Measurements from ENCODE around the gene ORAI3. TPM values are rescaled to one million over a fixed set of nuclear protein-coding genes. Genes with fewer than 3 reads are reported as not detected.
A peak's percentile ranks its signal among the peaks of the same experiment; 100 is the strongest.

ORAI3 gene
- total and polyA plus RNA-seq, 2 of the 13 experiments (the other 11 are each of a cell fraction or from before 2014, with no cell fraction given) = 11.4 to 32.0 TPM

DNA sequence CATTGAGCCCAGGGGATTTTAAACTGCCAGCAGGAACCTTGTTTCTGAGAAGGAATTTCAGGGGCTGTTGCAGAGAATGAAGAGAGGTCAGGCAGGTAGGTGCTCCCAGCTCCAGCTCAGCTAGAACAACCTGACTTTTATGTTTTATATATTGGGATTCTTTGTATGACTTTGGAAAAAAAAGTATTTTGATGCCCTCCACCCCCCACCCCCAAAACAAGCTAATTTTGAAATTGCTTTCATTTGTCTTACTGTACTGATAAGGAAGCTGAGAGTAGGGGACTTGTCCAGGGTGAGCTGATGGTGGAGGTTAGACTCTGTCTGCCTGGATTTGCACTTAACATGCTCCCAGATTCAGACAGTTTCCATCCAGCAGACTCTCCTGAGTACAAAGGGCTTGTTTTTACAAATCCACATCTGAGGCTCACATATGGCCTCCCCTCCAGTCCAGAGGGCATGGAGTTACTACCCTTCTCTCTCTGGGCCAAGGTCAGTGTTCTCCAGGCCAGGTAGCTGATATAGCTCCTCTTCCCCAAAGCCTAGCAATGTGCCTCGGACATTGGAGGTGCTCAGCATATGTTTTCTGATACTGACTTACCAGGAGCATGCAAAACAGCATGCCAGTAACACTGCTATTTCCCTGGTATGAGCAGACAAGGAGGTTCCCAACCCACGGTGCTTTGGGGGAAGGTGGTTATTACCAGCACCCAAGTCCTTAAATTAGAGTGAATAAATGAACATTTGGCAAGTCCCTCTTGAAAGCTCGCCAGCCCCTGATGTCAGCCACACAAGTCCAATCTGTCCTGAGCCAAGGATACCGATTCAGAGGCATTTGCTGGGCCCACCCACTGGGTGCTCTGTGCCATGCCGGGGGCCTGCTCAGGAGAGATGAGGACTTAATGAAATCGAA lies 50.2 kb downstream of the ORAI3 start (continued):
- TF ChIP-seq, protein P1, sequence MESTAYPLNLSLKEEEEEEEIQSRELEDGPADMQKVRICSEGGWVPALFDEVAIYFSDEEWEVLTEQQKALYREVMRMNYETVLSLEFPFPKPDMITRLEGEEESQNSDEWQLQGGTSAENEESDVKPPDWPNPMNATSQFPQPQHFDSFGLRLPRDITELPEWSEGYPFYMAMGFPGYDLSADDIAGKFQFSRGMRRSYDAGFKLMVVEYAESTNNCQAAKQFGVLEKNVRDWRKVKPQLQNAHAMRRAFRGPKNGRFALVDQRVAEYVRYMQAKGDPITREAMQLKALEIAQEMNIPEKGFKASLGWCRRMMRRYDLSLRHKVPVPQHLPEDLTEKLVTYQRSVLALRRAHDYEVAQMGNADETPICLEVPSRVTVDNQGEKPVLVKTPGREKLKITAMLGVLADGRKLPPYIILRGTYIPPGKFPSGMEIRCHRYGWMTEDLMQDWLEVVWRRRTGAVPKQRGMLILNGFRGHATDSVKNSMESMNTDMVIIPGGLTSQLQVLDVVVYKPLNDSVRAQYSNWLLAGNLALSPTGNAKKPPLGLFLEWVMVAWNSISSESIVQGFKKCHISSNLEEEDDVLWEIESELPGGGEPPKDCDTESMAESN (CRISPR knock-in tag; conservative IDR thresholded peaks at IDR 0.05) = peak; percentile 65; the same call in 1 of the 2 replicates
- TF ChIP-seq, protein P2, sequence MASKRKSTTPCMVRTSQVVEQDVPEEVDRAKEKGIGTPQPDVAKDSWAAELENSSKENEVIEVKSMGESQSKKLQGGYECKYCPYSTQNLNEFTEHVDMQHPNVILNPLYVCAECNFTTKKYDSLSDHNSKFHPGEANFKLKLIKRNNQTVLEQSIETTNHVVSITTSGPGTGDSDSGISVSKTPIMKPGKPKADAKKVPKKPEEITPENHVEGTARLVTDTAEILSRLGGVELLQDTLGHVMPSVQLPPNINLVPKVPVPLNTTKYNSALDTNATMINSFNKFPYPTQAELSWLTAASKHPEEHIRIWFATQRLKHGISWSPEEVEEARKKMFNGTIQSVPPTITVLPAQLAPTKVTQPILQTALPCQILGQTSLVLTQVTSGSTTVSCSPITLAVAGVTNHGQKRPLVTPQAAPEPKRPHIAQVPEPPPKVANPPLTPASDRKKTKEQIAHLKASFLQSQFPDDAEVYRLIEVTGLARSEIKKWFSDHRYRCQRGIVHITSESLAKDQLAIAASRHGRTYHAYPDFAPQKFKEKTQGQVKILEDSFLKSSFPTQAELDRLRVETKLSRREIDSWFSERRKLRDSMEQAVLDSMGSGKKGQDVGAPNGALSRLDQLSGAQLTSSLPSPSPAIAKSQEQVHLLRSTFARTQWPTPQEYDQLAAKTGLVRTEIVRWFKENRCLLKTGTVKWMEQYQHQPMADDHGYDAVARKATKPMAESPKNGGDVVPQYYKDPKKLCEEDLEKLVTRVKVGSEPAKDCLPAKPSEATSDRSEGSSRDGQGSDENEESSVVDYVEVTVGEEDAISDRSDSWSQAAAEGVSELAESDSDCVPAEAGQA (IDR thresholded peaks at IDR 0.05; ENCODE audit: low read depth) = peak; percentile 55; the same call in 1 of the 2 replicates
- TF ChIP-seq, protein P2 (CRISPR knock-in tag; IDR thresholded peaks at IDR 0.05; ENCODE audit: borderline replicate concordance) = no peak
- TF ChIP-seq, protein P3, sequence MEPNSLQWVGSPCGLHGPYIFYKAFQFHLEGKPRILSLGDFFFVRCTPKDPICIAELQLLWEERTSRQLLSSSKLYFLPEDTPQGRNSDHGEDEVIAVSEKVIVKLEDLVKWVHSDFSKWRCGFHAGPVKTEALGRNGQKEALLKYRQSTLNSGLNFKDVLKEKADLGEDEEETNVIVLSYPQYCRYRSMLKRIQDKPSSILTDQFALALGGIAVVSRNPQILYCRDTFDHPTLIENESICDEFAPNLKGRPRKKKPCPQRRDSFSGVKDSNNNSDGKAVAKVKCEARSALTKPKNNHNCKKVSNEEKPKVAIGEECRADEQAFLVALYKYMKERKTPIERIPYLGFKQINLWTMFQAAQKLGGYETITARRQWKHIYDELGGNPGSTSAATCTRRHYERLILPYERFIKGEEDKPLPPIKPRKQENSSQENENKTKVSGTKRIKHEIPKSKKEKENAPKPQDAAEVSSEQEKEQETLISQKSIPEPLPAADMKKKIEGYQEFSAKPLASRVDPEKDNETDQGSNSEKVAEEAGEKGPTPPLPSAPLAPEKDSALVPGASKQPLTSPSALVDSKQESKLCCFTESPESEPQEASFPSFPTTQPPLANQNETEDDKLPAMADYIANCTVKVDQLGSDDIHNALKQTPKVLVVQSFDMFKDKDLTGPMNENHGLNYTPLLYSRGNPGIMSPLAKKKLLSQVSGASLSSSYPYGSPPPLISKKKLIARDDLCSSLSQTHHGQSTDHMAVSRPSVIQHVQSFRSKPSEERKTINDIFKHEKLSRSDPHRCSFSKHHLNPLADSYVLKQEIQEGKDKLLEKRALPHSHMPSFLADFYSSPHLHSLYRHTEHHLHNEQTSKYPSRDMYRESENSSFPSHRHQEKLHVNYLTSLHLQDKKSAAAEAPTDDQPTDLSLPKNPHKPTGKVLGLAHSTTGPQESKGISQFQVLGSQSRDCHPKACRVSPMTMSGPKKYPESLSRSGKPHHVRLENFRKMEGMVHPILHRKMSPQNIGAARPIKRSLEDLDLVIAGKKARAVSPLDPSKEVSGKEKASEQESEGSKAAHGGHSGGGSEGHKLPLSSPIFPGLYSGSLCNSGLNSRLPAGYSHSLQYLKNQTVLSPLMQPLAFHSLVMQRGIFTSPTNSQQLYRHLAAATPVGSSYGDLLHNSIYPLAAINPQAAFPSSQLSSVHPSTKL (CRISPR knock-in tag; IDR thresholded peaks at IDR 0.05) = peak; percentile 81
- TF ChIP-seq IKZF4 (CRISPR knock-in tag; IDR thresholded peaks at IDR 0.05; ENCODE audit: borderline replicate concordance, low read depth, not compliant biosample characterization) (peak; percentile 52), ETV6 (CRISPR knock-in tag; conservative IDR thresholded peaks at IDR 0.05) (0 out of 2 replicates have a peak, but pooled peaks have one; percentile 6), CBX2 (IDR thresholded peaks at IDR 0.05; ENCODE audit: low read depth, low read length) (no peak), CBX2 (CRISPR knock-in tag; IDR thresholded peaks at IDR 0.05; ENCODE audit: low read depth) (0 out of 2 replicates have a peak, but pooled peaks have one; percentile 33), ZEB1 (IDR thresholded peaks at IDR 0.05; ENCODE audit: insufficient replicate concordance, low read depth) (peak; percentile 52), ZFP41 (CRISPR knock-in tag; IDR thresholded peaks at IDR 0.05; ENCODE audit: borderline replicate concordance) (peak; percentile 71; the same call in 1 of the 2 replicates)
- TF ChIP-seq, protein P4, sequence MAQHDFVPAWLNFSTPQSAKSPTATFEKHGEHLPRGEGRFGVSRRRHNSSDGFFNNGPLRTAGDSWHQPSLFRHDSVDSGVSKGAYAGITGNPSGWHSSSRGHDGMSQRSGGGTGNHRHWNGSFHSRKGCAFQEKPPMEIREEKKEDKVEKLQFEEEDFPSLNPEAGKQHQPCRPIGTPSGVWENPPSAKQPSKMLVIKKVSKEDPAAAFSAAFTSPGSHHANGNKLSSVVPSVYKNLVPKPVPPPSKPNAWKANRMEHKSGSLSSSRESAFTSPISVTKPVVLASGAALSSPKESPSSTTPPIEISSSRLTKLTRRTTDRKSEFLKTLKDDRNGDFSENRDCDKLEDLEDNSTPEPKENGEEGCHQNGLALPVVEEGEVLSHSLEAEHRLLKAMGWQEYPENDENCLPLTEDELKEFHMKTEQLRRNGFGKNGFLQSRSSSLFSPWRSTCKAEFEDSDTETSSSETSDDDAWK (CRISPR knock-in tag; IDR thresholded peaks at IDR 0.05) = no peak
- TF ChIP-seq, protein P5, sequence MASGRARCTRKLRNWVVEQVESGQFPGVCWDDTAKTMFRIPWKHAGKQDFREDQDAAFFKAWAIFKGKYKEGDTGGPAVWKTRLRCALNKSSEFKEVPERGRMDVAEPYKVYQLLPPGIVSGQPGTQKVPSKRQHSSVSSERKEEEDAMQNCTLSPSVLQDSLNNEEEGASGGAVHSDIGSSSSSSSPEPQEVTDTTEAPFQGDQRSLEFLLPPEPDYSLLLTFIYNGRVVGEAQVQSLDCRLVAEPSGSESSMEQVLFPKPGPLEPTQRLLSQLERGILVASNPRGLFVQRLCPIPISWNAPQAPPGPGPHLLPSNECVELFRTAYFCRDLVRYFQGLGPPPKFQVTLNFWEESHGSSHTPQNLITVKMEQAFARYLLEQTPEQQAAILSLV (CRISPR knock-in tag; IDR thresholded peaks at IDR 0.05; ENCODE audit: borderline replicate concordance) = peak; percentile 73; the same call in 1 of the 2 replicates
